HepG2 (cell line): Measurements from ENCODE around the gene TBC1D4.

Experiments used
- CEBPB ChIP-seq: IDR thresholded peaks from 2 replicates; pipeline ENCODE4 v1.6.1; 2011; ENCODE audit warnings: low read depth, low read length, improper control_type of control experiment, borderline replicate concordance
- ELF1 ChIP-seq: sonication (generic); formaldehyde crosslinking; IDR thresholded peaks from 2 replicates; pipeline ENCODE4 v1.4.0; 2020; ENCODE audit warnings: missing genetic modification reagents
- TF ChIP-seq, protein P1 (sequence below): sonication (generic); formaldehyde crosslinking; IDR thresholded peaks from 2 replicates; pipeline ENCODE4; 2020; ENCODE audit warnings: missing genetic modification reagents, mild to moderate bottlenecking, borderline replicate concordance

- TF ChIP-seq CEBPB (no peak), ELF1 (CRISPR knock-in tag) (no peak)
- TF ChIP-seq, protein P1, sequence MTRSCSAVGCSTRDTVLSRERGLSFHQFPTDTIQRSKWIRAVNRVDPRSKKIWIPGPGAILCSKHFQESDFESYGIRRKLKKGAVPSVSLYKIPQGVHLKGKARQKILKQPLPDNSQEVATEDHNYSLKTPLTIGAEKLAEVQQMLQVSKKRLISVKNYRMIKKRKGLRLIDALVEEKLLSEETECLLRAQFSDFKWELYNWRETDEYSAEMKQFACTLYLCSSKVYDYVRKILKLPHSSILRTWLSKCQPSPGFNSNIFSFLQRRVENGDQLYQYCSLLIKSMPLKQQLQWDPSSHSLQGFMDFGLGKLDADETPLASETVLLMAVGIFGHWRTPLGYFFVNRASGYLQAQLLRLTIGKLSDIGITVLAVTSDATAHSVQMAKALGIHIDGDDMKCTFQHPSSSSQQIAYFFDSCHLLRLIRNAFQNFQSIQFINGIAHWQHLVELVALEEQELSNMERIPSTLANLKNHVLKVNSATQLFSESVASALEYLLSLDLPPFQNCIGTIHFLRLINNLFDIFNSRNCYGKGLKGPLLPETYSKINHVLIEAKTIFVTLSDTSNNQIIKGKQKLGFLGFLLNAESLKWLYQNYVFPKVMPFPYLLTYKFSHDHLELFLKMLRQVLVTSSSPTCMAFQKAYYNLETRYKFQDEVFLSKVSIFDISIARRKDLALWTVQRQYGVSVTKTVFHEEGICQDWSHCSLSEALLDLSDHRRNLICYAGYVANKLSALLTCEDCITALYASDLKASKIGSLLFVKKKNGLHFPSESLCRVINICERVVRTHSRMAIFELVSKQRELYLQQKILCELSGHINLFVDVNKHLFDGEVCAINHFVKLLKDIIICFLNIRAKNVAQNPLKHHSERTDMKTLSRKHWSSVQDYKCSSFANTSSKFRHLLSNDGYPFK (CRISPR knock-in tag) = no peak
Observed at GRCh38 chr13:75460644-75461043, 21.3 kb downstream of the TBC1D4 start.
